Measurements from ENCODE around the gene MOB3A. TPM values are rescaled to one million over a fixed set of nuclear protein-coding genes. Genes with fewer than 3 reads are reported as not detected.

MOB3A gene
- total and polyA plus RNA-seq, 9 of the 15 experiments (the other 6 are each of a cell fraction or from before 2014, with no cell fraction given), result 1.1 to 24.1 (median 6.0) TPM

DNA sequence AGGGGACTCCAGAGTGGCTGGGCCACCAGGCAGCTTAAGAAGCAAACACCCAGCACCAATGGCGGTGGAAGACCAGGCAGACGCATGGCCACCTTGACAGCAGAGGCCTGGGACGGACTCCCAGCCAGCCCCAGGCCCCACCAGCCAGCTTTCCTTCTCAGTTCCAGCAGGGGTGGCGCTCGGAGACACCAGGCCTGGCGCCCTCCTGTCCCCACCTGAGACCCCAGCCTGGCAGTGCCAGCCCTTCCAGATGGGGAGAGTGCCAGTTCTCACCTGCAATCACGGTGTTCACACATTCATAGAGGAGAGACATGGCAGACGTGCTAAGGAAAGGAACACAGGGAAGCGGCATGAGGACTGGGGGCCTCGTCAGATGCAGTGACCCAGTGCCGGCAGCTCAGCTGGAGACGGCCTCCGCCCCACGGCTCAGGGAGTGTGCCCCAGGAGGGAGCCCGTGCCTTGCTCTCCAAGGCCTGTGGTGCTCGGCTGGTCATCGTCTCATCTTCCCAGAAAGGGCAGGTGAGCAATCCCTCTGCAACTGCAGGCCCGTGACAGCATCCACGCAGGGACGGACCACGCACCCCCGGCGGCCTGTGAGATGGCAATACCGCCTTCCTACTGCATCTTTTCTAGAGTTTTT lies 30.9 kb upstream of the MOB3A start:
- WGBS (ENCODE audit: insufficient coverage, low coverage, missing lambda C conversion rate), result 94% methylated on average over 17 of the region's 24 CpGs
- in situ Hi-C loops (cut with MboI), result no loop called here

DNA sequence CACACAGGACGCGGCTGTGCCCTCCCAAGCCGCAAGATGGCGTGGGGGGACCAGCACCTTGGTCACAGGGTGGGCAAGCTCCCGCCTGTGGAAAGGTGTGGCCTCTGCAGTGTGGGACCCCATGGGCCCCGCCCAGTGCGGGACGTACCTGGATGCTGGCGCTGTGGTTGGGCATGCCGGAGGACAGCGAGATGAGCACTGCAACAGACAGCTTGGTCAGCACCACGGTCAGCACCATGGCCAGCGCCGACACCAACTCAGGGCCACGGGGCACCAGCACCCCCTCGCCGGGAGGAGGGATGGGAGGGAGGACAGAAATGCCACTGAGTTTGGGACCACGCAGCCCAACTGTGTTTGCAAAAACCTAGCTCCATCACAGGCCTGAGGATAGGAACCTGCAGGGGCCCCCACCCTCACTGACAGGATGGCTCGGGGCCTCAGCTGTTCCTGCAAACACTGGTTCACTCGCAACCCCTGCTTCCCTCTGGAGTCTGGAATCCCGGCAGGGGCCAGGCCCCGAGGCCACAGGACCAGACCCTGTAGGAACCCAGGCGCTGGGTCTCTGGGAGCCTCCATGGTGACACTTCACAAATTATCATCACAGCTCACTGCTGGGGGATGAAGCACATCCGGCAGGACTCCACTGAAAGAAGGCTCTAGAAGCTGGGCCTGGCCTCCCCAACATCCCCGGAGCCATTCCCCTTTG lies 27.7 kb upstream of the MOB3A start:
- peak in 3 of 4 experiments; percentile 17 to 54 (median 37) for DNase-seq (ENCODE audit: extremely low read depth in 1 of 4, low spot score in 3 of 4)
- TF ChIP-seq MIER1 (IDR thresholded peaks at IDR 0.05; ENCODE audit: low read depth) (peak; percentile 79), TGIF2 (CRISPR knock-in tag; IDR thresholded peaks at IDR 0.05) (0 out of 2 replicates have a peak, but pooled peaks have one; percentile 26)

More for the DNA sequence above, 30.9 kb upstream of the MOB3A start:
- ATAC-seq (no peak), DNase-seq (ENCODE audit: extremely low read depth in 1 of 4, low spot score in 3 of 4) (no peak), FAIRE-seq (no peak)
- no TSS peak for BruUV-seq (replicated peaks)
- H2AFZ ChIP-seq (ENCODE audit: low read depth, low read length), result no peak overlapping the region
- intact Hi-C loops (cut with micrococcal nuclease), result no loop called here
- no peak overlapping the region for H3K27ac ChIP-seq (ENCODE audit: extremely low read depth, low read depth, low read length)
- H3K36me3 ChIP-seq (ENCODE audit: control insufficient read depth, insufficient read depth, low read length), result peaks cover 90% of the 10 kb centered on the region; the same call in 2 of the 3 replicates
- H3K27me3 ChIP-seq (ENCODE audit: control insufficient read depth in 2 of 2, insufficient read depth in 2 of 2, low read length in 2 of 2), result no peaks in the 10 kb centered on the region
- H3K4me1 ChIP-seq (replicated peaks in 1 of 2; ENCODE audit: control insufficient read depth in 2 of 2, insufficient read depth in 2 of 2, low read length in 2 of 2), result peaks cover 0 to 20% of the 10 kb centered on the region in 2 experiments; a peak in 1 of 5 replicates
- H3K79me2 ChIP-seq (ENCODE audit: control insufficient read depth, insufficient read depth, low read length), result no peaks in the 10 kb centered on the region; the same call in 1 of the 3 replicates
- TF ChIP-seq HNRNPK (IDR thresholded peaks at IDR 0.05; ENCODE audit: low read depth, low read length, poor library complexity, severe bottlenecking), result no peak
- no peak for TF ChIP-seq TSC22D4 (tag; IDR thresholded peaks at IDR 0.05)
- TF ChIP-seq MIER1 (IDR thresholded peaks at IDR 0.05; ENCODE audit: low read depth), result no peak
- no peak for TF ChIP-seq NFIX (CRISPR knock-in tag; IDR thresholded peaks at IDR 0.05; ENCODE audit: low read depth)
- no peak for TF ChIP-seq CBX5 (IDR thresholded peaks at IDR 0.05; ENCODE audit: borderline replicate concordance, low read depth)
- peak overlapping the region in 1 of 2 experiments; percentile 64; a peak in 1 of 4 replicates for H3K9ac ChIP-seq (ENCODE audit: insufficient read depth in 1 of 2, low read depth in 2 of 2, low read length in 2 of 2)
- ChIA-PET POLR2A (no interaction called here), CTCF (ENCODE audit: low intra/inter-chr PET ratio) (no interaction called here)
- no peak overlapping the region for H3K4me2 ChIP-seq (ENCODE audit: insufficient read depth, low read length)
- H3K4me3 ChIP-seq, result no peak overlapping the region
- peaks cover 4% of the 10 kb centered on the region; the same call in 1 of the 2 replicates for H4K20me1 ChIP-seq (replicated peaks; ENCODE audit: control insufficient read depth, insufficient read depth, low read length)
- no peaks in the 10 kb centered on the region for H3K9me3 ChIP-seq (replicated peaks; ENCODE audit: control insufficient read depth, insufficient read depth, low read depth, low read length)
- H3K9me1 ChIP-seq (ENCODE audit: control insufficient read depth, insufficient read depth, low read length), result no peaks in the 10 kb centered on the region

More for the DNA sequence above, 27.7 kb upstream of the MOB3A start:
- H3K9ac ChIP-seq (ENCODE audit: insufficient read depth in 1 of 2, low read depth in 2 of 2, low read length in 2 of 2), result no peak overlapping the region; a peak in 1 of 4 replicates
- no peaks in the 10 kb centered on the region for H3K9me3 ChIP-seq (replicated peaks; ENCODE audit: control insufficient read depth, insufficient read depth, low read depth, low read length)
- peaks cover 4% of the 10 kb centered on the region; the same call in 1 of the 2 replicates for H4K20me1 ChIP-seq (replicated peaks; ENCODE audit: control insufficient read depth, insufficient read depth, low read length)
- no peak overlapping the region for H3K4me3 ChIP-seq
- H3K36me3 ChIP-seq (ENCODE audit: control insufficient read depth, insufficient read depth, low read length), result peaks cover 87% of the 10 kb centered on the region; the same call in 2 of the 3 replicates
- no peaks in the 10 kb centered on the region for H3K79me2 ChIP-seq (ENCODE audit: control insufficient read depth, insufficient read depth, low read length)
- H2AFZ ChIP-seq (ENCODE audit: low read depth, low read length), result no peak overlapping the region
- in situ Hi-C loops (cut with MboI) (no loop called here), intact Hi-C loops (cut with micrococcal nuclease) (no loop called here)
- FAIRE-seq (no peak), ATAC-seq (peak; percentile 41; the same call in 2 of the 3 replicates)
- ChIA-PET CTCF (ENCODE audit: low intra/inter-chr PET ratio) (no interaction called here), POLR2A (interaction anchor here (0.6 to 1.4 kb wide), 4 partner anchors 8 to 185 kb away, joined by 3 to 5 read pairs (median 4); no protein-coding TSS in a partner anchor)
- H3K4me1 ChIP-seq (replicated peaks in 1 of 2; ENCODE audit: control insufficient read depth in 2 of 2, insufficient read depth in 2 of 2, low read length in 2 of 2), result peaks cover 0 to 26% of the 10 kb centered on the region in 2 experiments; a peak in 1 of 5 replicates
- H3K9me1 ChIP-seq (ENCODE audit: control insufficient read depth, insufficient read depth, low read length), result no peaks in the 10 kb centered on the region
- no peak overlapping the region for H3K27ac ChIP-seq (ENCODE audit: extremely low read depth, low read depth, low read length)
- no peak overlapping the region for H3K4me2 ChIP-seq (ENCODE audit: insufficient read depth, low read length)
- WGBS (ENCODE audit: insufficient coverage, low coverage, missing lambda C conversion rate), result 87% methylated on average over 23 of the region's 25 CpGs
- no TSS peak for BruUV-seq (replicated peaks)
- no peaks in the 10 kb centered on the region; a peak in 1 of 5 replicates for H3K27me3 ChIP-seq (ENCODE audit: control insufficient read depth in 2 of 2, insufficient read depth in 2 of 2, low read length in 2 of 2)

All from K562 (cell line).